ENCODE results near the gene GPALPP1.

The GPALPP1 gene

GRCh38 chr13:44972956-44973581, 16.3 kb upstream of the GPALPP1 start:
- Histone ChIP-seq H3K4me1 (ENCODE audit: control insufficient read depth, insufficient read depth, low read length) (peaks cover 3% of the 10 kb centered on the region), H3K27me3 (ENCODE audit: control insufficient read depth, insufficient read depth, low read length) (no peaks in the 10 kb centered on the region), H3K27ac (ENCODE audit: low read depth, low read length) (no peak overlapping the region), H3K4me3 (ENCODE audit: low read length) (no peak overlapping the region), H3K9ac (ENCODE audit: low read length) (no peak overlapping the region), H3K36me3 (ENCODE audit: control insufficient read depth, insufficient read depth, low read length) (no peaks in the 10 kb centered on the region)

GRCh38 chr13:44974056-44974793, 15.1 kb upstream of the GPALPP1 start:
- Histone ChIP-seq H3K27ac (ENCODE audit: low read depth, low read length) (no peak overlapping the region), H3K27me3 (ENCODE audit: control insufficient read depth, insufficient read depth, low read length) (no peaks in the 10 kb centered on the region), H3K9ac (ENCODE audit: low read length) (no peak overlapping the region), H3K4me1 (ENCODE audit: control insufficient read depth, insufficient read depth, low read length) (peaks cover 3% of the 10 kb centered on the region), H3K36me3 (ENCODE audit: control insufficient read depth, insufficient read depth, low read length) (peaks cover 4% of the 10 kb centered on the region), H3K4me3 (ENCODE audit: low read length) (no peak overlapping the region)

- peaks cover 5% of the 10 kb centered on the region for H3K36me3 ChIP-seq (ENCODE audit: control insufficient read depth, insufficient read depth, low read length)
- no peak overlapping the region for H3K4me3 ChIP-seq (ENCODE audit: low read length)
- no peak overlapping the region for H3K27ac ChIP-seq (ENCODE audit: low read depth, low read length)
- no peaks in the 10 kb centered on the region for H3K27me3 ChIP-seq (ENCODE audit: control insufficient read depth, insufficient read depth, low read length)
- no peak overlapping the region for H3K9ac ChIP-seq (ENCODE audit: low read length)
- no peaks in the 10 kb centered on the region for H3K4me1 ChIP-seq (ENCODE audit: control insufficient read depth, insufficient read depth, low read length)
Measured at GRCh38 chr13:44976196-44976595, 13.1 kb upstream of the GPALPP1 start.

GRCh38 chr13:44976949-44977583, 12.3 kb upstream of the GPALPP1 start:
- no peaks in the 10 kb centered on the region for H3K27me3 ChIP-seq (ENCODE audit: control insufficient read depth, insufficient read depth, low read length)
- no peak overlapping the region for H3K4me3 ChIP-seq (ENCODE audit: low read length)
- peaks cover 5% of the 10 kb centered on the region for H3K36me3 ChIP-seq (ENCODE audit: control insufficient read depth, insufficient read depth, low read length)
- no peaks in the 10 kb centered on the region for H3K4me1 ChIP-seq (ENCODE audit: control insufficient read depth, insufficient read depth, low read length)
- no peak overlapping the region for H3K9ac ChIP-seq (ENCODE audit: low read length)
- H3K27ac ChIP-seq (ENCODE audit: low read depth, low read length), result no peak overlapping the region

- H3K27ac ChIP-seq (ENCODE audit: low read depth, low read length), result no peak overlapping the region
- no peak overlapping the region for H3K9ac ChIP-seq (ENCODE audit: low read length)
- no peak overlapping the region for H3K4me3 ChIP-seq (ENCODE audit: low read length)
- H3K36me3 ChIP-seq (ENCODE audit: control insufficient read depth, insufficient read depth, low read length), result peaks cover 5% of the 10 kb centered on the region
- H3K4me1 ChIP-seq (ENCODE audit: control insufficient read depth, insufficient read depth, low read length), result no peaks in the 10 kb centered on the region
- no peaks in the 10 kb centered on the region for H3K27me3 ChIP-seq (ENCODE audit: control insufficient read depth, insufficient read depth, low read length)
Measured at GRCh38 chr13:44978328-44978727, 11.0 kb upstream of the GPALPP1 start.

GRCh38 chr13:44989941-44990340, 603 bp downstream of the GPALPP1 start:
- peaks cover 3% of the 10 kb centered on the region for H3K36me3 ChIP-seq (ENCODE audit: control insufficient read depth, insufficient read depth, low read length)
- peaks cover 18% of the 10 kb centered on the region for H3K4me1 ChIP-seq (ENCODE audit: control insufficient read depth, insufficient read depth, low read length)
- H3K27me3 ChIP-seq (ENCODE audit: control insufficient read depth, insufficient read depth, low read length), result no peaks in the 10 kb centered on the region
- peak overlapping the region; percentile 64 for H3K9ac ChIP-seq (ENCODE audit: low read length)
- H3K4me3 ChIP-seq (ENCODE audit: low read length), result peak overlapping the region; percentile 86
- peak overlapping the region; percentile 84 for H3K27ac ChIP-seq (ENCODE audit: low read depth, low read length)

- Histone ChIP-seq H3K9ac (ENCODE audit: low read length) (no peak overlapping the region), H3K36me3 (ENCODE audit: control insufficient read depth, insufficient read depth, low read length) (no peaks in the 10 kb centered on the region), H3K4me1 (ENCODE audit: control insufficient read depth, insufficient read depth, low read length) (no peaks in the 10 kb centered on the region), H3K4me3 (ENCODE audit: low read length) (no peak overlapping the region), H3K27ac (ENCODE audit: low read depth, low read length) (no peak overlapping the region), H3K27me3 (ENCODE audit: control insufficient read depth, insufficient read depth, low read length) (no peaks in the 10 kb centered on the region)
Measured at GRCh38 chr13:45003417-45003816, 14.1 kb downstream of the GPALPP1 start.

- no peak overlapping the region for H3K27ac ChIP-seq (ENCODE audit: low read depth, low read length)
- no peak overlapping the region for H3K9ac ChIP-seq (ENCODE audit: low read length)
- no peak overlapping the region for H3K4me3 ChIP-seq (ENCODE audit: low read length)
- H3K27me3 ChIP-seq (ENCODE audit: control insufficient read depth, insufficient read depth, low read length), result no peaks in the 10 kb centered on the region
- no peaks in the 10 kb centered on the region for H3K4me1 ChIP-seq (ENCODE audit: control insufficient read depth, insufficient read depth, low read length)
- no peaks in the 10 kb centered on the region for H3K36me3 ChIP-seq (ENCODE audit: control insufficient read depth, insufficient read depth, low read length)
Measured at GRCh38 chr13:45004096-45004495, 14.8 kb downstream of the GPALPP1 start.

- no peak overlapping the region for H3K27ac ChIP-seq (ENCODE audit: low read depth, low read length)
- no peak overlapping the region for H3K9ac ChIP-seq (ENCODE audit: low read length)
- H3K27me3 ChIP-seq (ENCODE audit: control insufficient read depth, insufficient read depth, low read length), result no peaks in the 10 kb centered on the region
- no peaks in the 10 kb centered on the region for H3K4me1 ChIP-seq (ENCODE audit: control insufficient read depth, insufficient read depth, low read length)
- peaks cover 11% of the 10 kb centered on the region for H3K36me3 ChIP-seq (ENCODE audit: control insufficient read depth, insufficient read depth, low read length)
- no peak overlapping the region for H3K4me3 ChIP-seq (ENCODE audit: low read length)
Measured at GRCh38 chr13:45007225-45007624, 17.9 kb downstream of the GPALPP1 start.

- Histone ChIP-seq H3K4me1 (ENCODE audit: control insufficient read depth, insufficient read depth, low read length) (no peaks in the 10 kb centered on the region), H3K9ac (ENCODE audit: low read length) (no peak overlapping the region), H3K4me3 (ENCODE audit: low read length) (no peak overlapping the region), H3K27ac (ENCODE audit: low read depth, low read length) (no peak overlapping the region), H3K27me3 (ENCODE audit: control insufficient read depth, insufficient read depth, low read length) (no peaks in the 10 kb centered on the region), H3K36me3 (ENCODE audit: control insufficient read depth, insufficient read depth, low read length) (peaks cover 11% of the 10 kb centered on the region)
Measured at GRCh38 chr13:45007823-45008222, 18.5 kb downstream of the GPALPP1 start.

- no peak overlapping the region for H3K4me3 ChIP-seq (ENCODE audit: low read length)
- H3K9ac ChIP-seq (ENCODE audit: low read length), result no peak overlapping the region
- no peaks in the 10 kb centered on the region for H3K4me1 ChIP-seq (ENCODE audit: control insufficient read depth, insufficient read depth, low read length)
- H3K27ac ChIP-seq (ENCODE audit: low read depth, low read length), result no peak overlapping the region
- peaks cover 15% of the 10 kb centered on the region for H3K36me3 ChIP-seq (ENCODE audit: control insufficient read depth, insufficient read depth, low read length)
- no peaks in the 10 kb centered on the region for H3K27me3 ChIP-seq (ENCODE audit: control insufficient read depth, insufficient read depth, low read length)
Measured at GRCh38 chr13:45011198-45011597, 21.9 kb downstream of the GPALPP1 start.

GRCh38 chr13:45015300-45015699, 26.0 kb downstream of the GPALPP1 start:
- Histone ChIP-seq H3K4me1 (ENCODE audit: control insufficient read depth, insufficient read depth, low read length) (no peaks in the 10 kb centered on the region), H3K4me3 (ENCODE audit: low read length) (no peak overlapping the region), H3K9ac (ENCODE audit: low read length) (no peak overlapping the region), H3K36me3 (ENCODE audit: control insufficient read depth, insufficient read depth, low read length) (peaks cover 10% of the 10 kb centered on the region), H3K27ac (ENCODE audit: low read depth, low read length) (no peak overlapping the region), H3K27me3 (ENCODE audit: control insufficient read depth, insufficient read depth, low read length) (no peaks in the 10 kb centered on the region)
